HCT116 (cell line): Measurements from ENCODE around the gene ABLIM1. TPM values are rescaled to one million over a fixed set of nuclear protein-coding genes. Genes with fewer than 3 reads are reported as not detected.

Experiments used
- ATAC-seq: fragments of 200-7000 bp; cut with Tn5 transposase; 2 replicates; pipeline ENCODE4 v1.9.1; 2020; ENCODE audit warnings: mild to moderate bottlenecking, moderate library complexity
- BruUV-seq: library from RNA; stranded (reverse); fragments of 400-500 nt; replicated peaks from 2 replicates; lab custom pipeline; 2021; lab: Mats Ljungman, UMichigan
- CTCF ChIA-PET: fragments of 300-600 bp; sonication (Branson Sonifier 250); formaldehyde crosslinking; loops from one replicate; lab custom pipeline; 2021; ENCODE audit warnings: antibody characterized with exemption; lab: Charles Lee
- POLR2A ChIA-PET: fragments of 300-600, 350-600 bp; sonication (Branson Sonifier 250); formaldehyde crosslinking; loops from one replicate; lab custom pipeline; 2021; ENCODE audit warnings: antibody characterized with exemption; lab: Charles Lee
- RAD21 ChIA-PET, 2 experiments: fragments of 300-600 bp; sonication (Branson Sonifier 250); formaldehyde crosslinking; loops; one replicate each; lab custom pipeline; 2023; ENCODE audit warnings: low total read pairs in 2 of 2; ENCODE audit not compliant: uncharacterized antibody in 2 of 2, unreplicated experiment in 2 of 2, low non-redundant PET in 1 of 2; lab: Charles Lee
- DNase-seq: peaks from one replicate; pipeline ENCODE4 v3.0.0-alpha.2; 2010; ENCODE audit warnings: low read depth, low spot score
- H2AFZ ChIP-seq: fragments of 200-600 bp; shearing (Covaris generic), sonication (generic); 2 replicates; pipeline ENCODE4 v1.6.1; 2017; ENCODE audit warnings: low read depth, mixed run types, mixed read lengths, antibody characterized with exemption, low read length; ENCODE audit not compliant: poor library complexity, severe bottlenecking
- H3K27ac ChIP-seq: 2 replicates; pipeline ENCODE4 v1.5.1; 2012; ENCODE audit warnings: low read depth, low read length
- H3K27me3 ChIP-seq: fragments of 200-600 bp; sonication (generic); 2 replicates; pipeline ENCODE4 v1.6.1; 2016; ENCODE audit warnings: mixed run types, low read length, mixed read lengths; ENCODE audit not compliant: insufficient read depth
- H3K36me3 ChIP-seq, 2 experiments: fragments of 200-500 bp in 1 of 2; fragments of 200-600 bp in 1 of 2; sonication (Bioruptor generic) in 1 of 2; sonication (generic) in 1 of 2; 2 replicates each; pipeline versions ENCODE4 v1.5.1 to v1.6.1; 2014 to 2016; ENCODE audit warnings: low read length in 2 of 2, inconsistent platforms in 1 of 2, mixed read lengths in 1 of 2, mixed run types in 1 of 2; ENCODE audit not compliant: insufficient read depth in 2 of 2, control insufficient read depth in 1 of 2
- H3K4me1 ChIP-seq, 2 experiments: fragments of 200-600 bp in 1 of 2; sonication (generic) in 1 of 2; 2 replicates each; pipeline versions ENCODE4 v1.5.1 to v1.6.1; 2012 to 2017; ENCODE audit warnings: low read length in 2 of 2, inconsistent platforms in 1 of 2, mild to moderate bottlenecking in 1 of 2, mixed read lengths in 1 of 2, mixed run types in 1 of 2, moderate library complexity in 1 of 2; ENCODE audit not compliant: insufficient read depth in 2 of 2, control insufficient read depth in 1 of 2
- H3K4me2 ChIP-seq: fragments of 200-600 bp; sonication (generic); 2 replicates; pipeline ENCODE4 v1.6.1; 2017; ENCODE audit warnings: mixed run types, low read length, mixed read lengths
- H3K4me3 ChIP-seq, 2 experiments: fragments of 200-600 bp in 1 of 2; sonication (generic) in 1 of 2; replicated peaks in 1 of 2; 2 replicates each; pipeline ENCODE4 v1.5.1; 2011 to 2016; ENCODE audit warnings: low read length in 2 of 2, control low read depth in 1 of 2, low read depth in 1 of 2, mild to moderate bottlenecking in 1 of 2, mixed read lengths in 1 of 2, mixed run types in 1 of 2
- H3K79me2 ChIP-seq: fragments of 200-600 bp; sonication (generic); 2 replicates; pipeline ENCODE4 v1.6.1; 2017; ENCODE audit warnings: mild to moderate bottlenecking, mixed run types, low read length, moderate library complexity, mixed read lengths; ENCODE audit not compliant: insufficient read depth
- H3K9ac ChIP-seq: fragments of 200-600 bp; sonication (generic); 2 replicates; pipeline ENCODE4 v1.6.1; 2016; ENCODE audit warnings: low read length, mixed read lengths
- H3K9me2 ChIP-seq: fragments of 200-600 bp; sonication (generic), shearing (Covaris generic); 2 replicates; pipeline ENCODE4 v1.6.1; 2017; ENCODE audit warnings: mixed run types, mild to moderate bottlenecking, moderate library complexity; ENCODE audit not compliant: insufficient read depth
- H3K9me3 ChIP-seq, 2 experiments: fragments of 200-500 bp in 1 of 2; fragments of 200-600 bp in 1 of 2; sonication (Bioruptor generic) in 1 of 2; sonication (generic) in 1 of 2; 2 replicates each; pipeline ENCODE4 v1.6.1; 2014 to 2017; ENCODE audit warnings: low read length in 2 of 2, mixed read lengths in 2 of 2, inconsistent platforms in 1 of 2, low read depth in 1 of 2, mild to moderate bottlenecking in 1 of 2, mixed run types in 1 of 2, moderate library complexity in 1 of 2; ENCODE audit not compliant: control insufficient read depth in 1 of 2, insufficient read depth in 1 of 2
- H4K20me1 ChIP-seq: fragments of 200-600 bp; sonication (generic), shearing (Covaris generic); 2 replicates; pipeline ENCODE4 v1.6.1; 2017; ENCODE audit warnings: mixed run types, mild to moderate bottlenecking, moderate library complexity; ENCODE audit not compliant: insufficient read depth
- ATF3 ChIP-seq: IDR thresholded peaks from 2 replicates; pipeline ENCODE4 v1.6.1; 2012
- CBX3 ChIP-seq: IDR thresholded peaks from 2 replicates; pipeline ENCODE4 v1.6.1; 2012; ENCODE audit warnings: low read depth
- CEBPB ChIP-seq: IDR thresholded peaks from 2 replicates; pipeline ENCODE4 v1.6.1; 2012; ENCODE audit warnings: low read depth
- ELF1 ChIP-seq: IDR thresholded peaks from 2 replicates; pipeline ENCODE4 v1.6.1; 2012; ENCODE audit warnings: low read depth, borderline replicate concordance
- FOSL1 ChIP-seq: IDR thresholded peaks from 2 replicates; pipeline ENCODE4 v1.6.1; 2012; ENCODE audit warnings: low read depth
- JUND ChIP-seq: IDR thresholded peaks from 2 replicates; pipeline ENCODE4 v1.6.1; 2012
- POLR2A ChIP-seq: IDR thresholded peaks from 2 replicates; pipeline ENCODE4 v1.7.0; 2011; ENCODE audit warnings: borderline replicate concordance; ENCODE audit not compliant: insufficient read depth, insufficient read length; ENCODE audit errors: extremely low read depth
- POLR2AphosphoS5 ChIP-seq: IDR thresholded peaks from 2 replicates; pipeline ENCODE4 v1.6.1; 2011; ENCODE audit warnings: mild to moderate bottlenecking, low read depth, low read length, moderate library complexity
- SRF ChIP-seq: IDR thresholded peaks from 2 replicates; pipeline ENCODE4 v1.6.1; 2012; ENCODE audit warnings: low read depth
- TCF7L2 ChIP-seq: IDR thresholded peaks from 2 replicates; pipeline ENCODE4 v1.7.0; 2011; ENCODE audit warnings: borderline replicate concordance, inconsistent platforms; ENCODE audit not compliant: insufficient read depth, insufficient read length; ENCODE audit errors: extremely low read depth
- intact Hi-C: fragments of 100-400 bp; cut with micrococcal nuclease; formaldehyde crosslinking; loops from 2 replicates; pipeline ENCODE4 v1.10.0; 2022
- total RNA-seq: library from RNA; stranded (reverse); gene quantifications from one replicate; pipeline ENCODE4 v1.2.1, GENCODE V29; 2021; ENCODE audit not compliant: unreplicated experiment
- TF ChIP-seq, protein P1 (sequence below): IDR thresholded peaks from 2 replicates; pipeline ENCODE4 v1.6.1; 2011; ENCODE audit warnings: mild to moderate bottlenecking, low read length, moderate library complexity; ENCODE audit not compliant: insufficient replicate concordance; ENCODE audit errors: extremely low read depth
- TF ChIP-seq, protein P2 (sequence below): IDR thresholded peaks from 2 replicates; pipeline ENCODE4 v1.6.1; 2012

The ABLIM1 gene
- total RNA-seq, 1 experiment from 2014 or later: 96.2 TPM

DNA sequence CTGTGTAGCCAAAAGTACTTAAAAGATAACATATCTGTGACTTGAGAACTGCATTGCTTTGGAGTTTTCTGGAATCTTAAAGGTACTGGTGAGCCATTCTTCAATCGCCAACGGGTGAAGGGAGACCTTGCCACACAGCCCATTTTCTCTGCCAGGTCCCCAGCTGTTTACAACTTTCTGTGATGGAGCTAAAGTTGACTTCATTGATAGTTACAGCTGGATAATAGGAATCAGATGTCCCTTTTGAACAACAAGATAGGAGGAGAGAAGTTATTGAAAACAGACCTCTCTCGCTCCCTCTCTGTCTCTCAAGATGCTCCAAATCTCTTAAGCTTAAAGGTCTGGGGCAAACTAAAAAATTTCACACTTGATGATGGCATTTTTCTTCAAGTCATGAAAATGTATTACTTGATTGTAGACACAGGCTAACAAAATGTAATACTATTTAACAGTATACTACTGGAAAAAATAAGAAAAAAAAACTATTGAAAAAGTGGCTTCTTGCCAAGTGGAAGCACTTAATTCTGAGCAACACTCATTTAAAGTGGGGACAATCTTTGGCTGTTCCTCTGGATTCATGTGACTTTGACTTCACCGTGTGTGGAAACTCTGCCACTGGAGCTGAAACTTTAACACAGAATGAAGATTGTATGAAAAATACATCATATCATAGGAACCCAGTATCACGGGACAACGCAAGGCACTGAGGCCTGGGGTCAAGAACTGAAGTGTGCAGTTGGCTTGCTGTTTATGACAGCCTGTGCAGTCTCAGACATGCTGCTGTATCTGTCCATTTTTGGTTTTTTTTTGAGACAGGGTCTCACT lies 175.4 kb downstream of the ABLIM1 start (continued):
- TF ChIP-seq POLR2A (no peak), TCF7L2 (no peak), CBX3 (no peak), FOSL1 (no peak), CEBPB (no peak)
- TF ChIP-seq, protein P1, sequence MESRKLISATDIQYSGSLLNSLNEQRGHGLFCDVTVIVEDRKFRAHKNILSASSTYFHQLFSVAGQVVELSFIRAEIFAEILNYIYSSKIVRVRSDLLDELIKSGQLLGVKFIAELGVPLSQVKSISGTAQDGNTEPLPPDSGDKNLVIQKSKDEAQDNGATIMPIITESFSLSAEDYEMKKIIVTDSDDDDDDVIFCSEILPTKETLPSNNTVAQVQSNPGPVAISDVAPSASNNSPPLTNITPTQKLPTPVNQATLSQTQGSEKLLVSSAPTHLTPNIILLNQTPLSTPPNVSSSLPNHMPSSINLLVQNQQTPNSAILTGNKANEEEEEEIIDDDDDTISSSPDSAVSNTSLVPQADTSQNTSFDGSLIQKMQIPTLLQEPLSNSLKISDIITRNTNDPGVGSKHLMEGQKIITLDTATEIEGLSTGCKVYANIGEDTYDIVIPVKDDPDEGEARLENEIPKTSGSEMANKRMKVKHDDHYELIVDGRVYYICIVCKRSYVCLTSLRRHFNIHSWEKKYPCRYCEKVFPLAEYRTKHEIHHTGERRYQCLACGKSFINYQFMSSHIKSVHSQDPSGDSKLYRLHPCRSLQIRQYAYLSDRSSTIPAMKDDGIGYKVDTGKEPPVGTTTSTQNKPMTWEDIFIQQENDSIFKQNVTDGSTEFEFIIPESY: no peak

DNA sequence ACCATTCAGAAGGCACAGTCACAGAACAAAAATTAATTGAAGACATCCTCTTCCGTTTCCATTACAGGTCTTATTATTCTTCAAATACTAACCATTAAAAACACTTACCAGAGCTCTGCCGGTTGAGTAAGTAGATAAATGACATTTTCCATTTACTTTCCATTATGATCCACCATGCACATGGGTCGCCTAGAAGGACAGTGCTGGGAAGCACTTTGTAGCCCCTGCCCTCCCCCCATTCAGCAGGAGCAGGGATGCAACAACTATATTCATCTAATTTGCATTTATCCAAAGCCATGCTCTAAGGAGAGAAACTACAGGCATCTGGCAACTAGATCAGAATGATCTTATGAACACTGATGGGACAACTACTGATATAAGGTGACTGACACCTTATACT lies 177.0 kb downstream of the ABLIM1 start:
- Histone ChIP-seq H3K4me1 (no peaks in the 10 kb centered on the region), H3K9me3 (no peaks in the 10 kb centered on the region), H3K79me2 (no peaks in the 10 kb centered on the region), H3K9me2 (no peaks in the 10 kb centered on the region), H3K9ac (no peak overlapping the region), H4K20me1 (no peaks in the 10 kb centered on the region), H2AFZ (no peak overlapping the region), H3K27me3 (no peaks in the 10 kb centered on the region), H3K36me3 (0 out of 4 replicates have a peak, but pooled peaks cover 0 to 3% of the 10 kb centered on the region in 2 experiments), H3K27ac (no peak overlapping the region), H3K4me3 (no peak overlapping the region), H3K4me2 (no peak overlapping the region)
- POLR2A ChIA-PET: no interaction called here
- CTCF ChIA-PET: interaction anchor here (0.5 to 1.5 kb wide), 3 partner anchors 9 to 177 kb away, joined by 3 to 5 read pairs (median 3); no protein-coding TSS in a partner anchor
- no peak for TF ChIP-seq TCF7L2
- no peak for TF ChIP-seq POLR2AphosphoS5
- TF ChIP-seq, protein P1: no peak
- no peak for TF ChIP-seq JUND
- no peak for TF ChIP-seq POLR2A
- TF ChIP-seq, protein P2, sequence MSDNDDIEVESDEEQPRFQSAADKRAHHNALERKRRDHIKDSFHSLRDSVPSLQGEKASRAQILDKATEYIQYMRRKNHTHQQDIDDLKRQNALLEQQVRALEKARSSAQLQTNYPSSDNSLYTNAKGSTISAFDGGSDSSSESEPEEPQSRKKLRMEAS: no peak
- TF ChIP-seq ELF1: no peak
- TF ChIP-seq CEBPB: no peak
- TF ChIP-seq SRF: no peak
- no peak for TF ChIP-seq ATF3
- BruUV-seq: no TSS peak
- RAD21 ChIA-PET: no interaction called here
- DNase-seq (no peak), ATAC-seq (no peak)
- intact Hi-C loops: no loop called here
